GM18907 (cell line): ENCODE results near the gene ZNF181.
A peak's percentile ranks its signal among the peaks of the same experiment; 100 is the strongest.

Experiments
- ATAC-seq: cut with Tn5 transposase; IDR thresholded peaks from one replicate; pipeline ENCODE4 v1.9.1; 2021; ENCODE audit warnings: mild to moderate bottlenecking, moderate library complexity; ENCODE audit not compliant: unreplicated experiment

Gene ZNF181

GRCh38 chr19:34757441-34757840, 23.4 kb downstream of the ZNF181 start:
- ATAC-seq, result no peak

- no peak for ATAC-seq
Observed at GRCh38 chr19:34759218-34759917, 25.3 kb downstream of the ZNF181 start.

DNA sequence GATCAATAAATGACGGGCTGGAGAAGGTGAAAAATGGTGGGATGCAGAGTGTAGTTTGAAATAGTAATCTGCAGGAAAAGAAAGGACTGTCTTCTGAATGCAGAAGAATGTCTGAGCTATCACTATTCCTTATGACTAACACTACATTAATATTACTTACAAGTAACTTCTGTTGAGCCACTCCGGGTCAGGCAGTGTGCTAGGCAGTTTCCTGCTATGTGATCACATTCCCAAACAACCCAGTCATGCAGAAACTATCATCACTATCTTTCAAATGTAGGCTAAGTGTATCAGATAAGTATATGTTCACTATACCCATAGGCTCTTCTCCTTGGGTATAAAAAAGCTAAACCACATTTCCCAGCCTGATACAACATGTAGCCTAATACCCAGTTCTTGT, 32.3 kb downstream of the ZNF181 start:
- no peak for ATAC-seq

- no peak for ATAC-seq
Observed at GRCh38 chr19:34767951-34768350, 33.9 kb downstream of the ZNF181 start.

DNA sequence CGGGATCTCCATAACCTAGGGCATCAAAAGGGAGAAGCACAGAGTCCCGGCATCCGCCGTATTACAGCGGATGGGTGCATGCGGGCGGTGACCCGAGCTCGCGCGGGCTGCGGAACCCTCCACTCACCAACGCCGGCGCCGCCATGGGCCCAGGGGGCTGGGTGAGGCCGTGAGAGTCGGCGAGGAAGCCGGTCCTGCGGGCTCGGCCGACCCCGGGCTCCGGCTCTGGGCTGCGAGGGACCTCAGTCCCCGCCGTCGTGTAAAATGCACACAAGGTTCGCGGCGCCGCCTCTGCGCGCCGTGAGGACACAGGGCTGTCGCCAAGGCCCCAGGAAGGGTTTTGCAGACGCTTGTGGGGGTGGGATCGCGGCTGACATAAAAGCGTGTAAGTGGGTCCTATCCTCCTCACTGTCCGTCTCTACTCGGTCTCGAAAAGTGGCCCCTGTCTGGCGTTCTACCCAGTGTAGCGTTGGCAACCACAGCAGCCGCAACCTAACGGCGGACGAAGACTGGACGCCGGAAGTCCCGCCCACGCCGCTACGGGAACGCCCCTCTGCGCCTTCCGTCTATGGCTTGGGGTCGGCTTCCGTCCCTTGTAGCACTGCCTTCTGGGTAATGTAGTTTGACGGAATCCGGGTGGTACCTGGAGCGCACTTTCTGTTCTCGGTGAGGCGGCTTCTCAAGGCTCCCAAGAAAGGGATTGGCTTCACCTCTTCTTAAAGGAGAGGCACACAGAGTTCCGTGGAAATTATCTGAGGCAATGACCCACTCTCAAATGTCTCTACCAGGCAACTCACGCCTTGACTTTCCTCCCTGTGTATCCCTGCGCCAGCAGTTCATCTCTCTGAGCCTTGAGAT, 38.9 kb downstream of the ZNF181 start, which contains the start of gene ZNF599:
ZNF599 (minus strand) TSS at position 519 of the 858 bp plus-strand sequence; CDS start at position 145, 374 bp downstream.
- peak; percentile 96 for ATAC-seq

DNA sequence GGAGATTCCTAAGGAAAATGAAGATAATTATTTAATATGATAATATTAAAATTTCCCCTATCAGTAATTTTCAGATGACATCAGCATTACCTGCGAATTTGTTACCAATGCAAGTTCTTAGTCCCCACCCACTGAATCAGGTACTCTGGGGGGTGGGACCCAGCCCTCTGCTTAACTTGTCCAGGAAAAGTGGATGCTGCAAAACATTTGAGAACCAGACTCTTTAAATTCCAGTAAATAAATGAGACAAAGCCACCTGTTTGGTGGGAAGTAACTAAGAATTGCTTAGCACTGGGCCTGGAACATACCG, 39.5 kb downstream of the ZNF181 start:
- no peak for ATAC-seq

DNA sequence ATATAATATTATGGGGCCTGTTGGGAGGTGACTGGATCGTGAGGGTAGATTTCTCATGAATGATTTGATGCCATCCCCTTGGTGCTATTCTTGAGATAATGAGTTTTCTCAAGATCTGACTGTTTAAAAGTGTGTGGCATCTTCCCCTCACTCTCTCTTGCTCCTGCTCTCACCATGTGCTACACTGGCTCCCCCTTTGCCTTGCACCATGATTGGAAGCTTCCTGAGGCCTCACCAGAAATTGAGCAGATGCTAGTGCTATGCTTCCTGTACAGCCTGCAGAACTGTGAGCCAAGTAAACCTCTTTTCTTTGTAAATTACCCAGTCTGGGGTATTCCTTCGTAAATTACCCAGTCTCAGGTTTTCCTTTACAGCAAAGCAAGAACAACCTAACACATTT, 40.8 kb downstream of the ZNF181 start:
- ATAC-seq, result no peak

DNA sequence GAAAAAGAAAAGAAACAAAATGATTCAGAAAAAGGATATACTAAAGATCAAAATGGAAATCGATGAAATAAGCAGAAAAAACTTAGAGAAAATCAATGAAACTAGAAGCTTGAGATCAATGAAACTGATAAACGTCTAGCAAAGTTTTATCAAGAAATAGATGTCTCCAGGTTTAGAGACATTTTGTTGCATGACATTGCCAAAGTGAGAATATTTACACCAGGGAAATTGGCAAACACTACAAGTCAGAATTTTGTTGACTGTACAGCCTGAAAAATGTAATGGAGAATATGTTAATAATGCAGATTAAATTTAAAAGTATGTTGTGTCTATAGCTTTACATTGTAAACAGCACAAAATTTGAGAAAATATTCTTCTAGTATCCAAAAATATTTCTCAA, 44.3 kb downstream of the ZNF181 start:
- ATAC-seq, result no peak

DNA sequence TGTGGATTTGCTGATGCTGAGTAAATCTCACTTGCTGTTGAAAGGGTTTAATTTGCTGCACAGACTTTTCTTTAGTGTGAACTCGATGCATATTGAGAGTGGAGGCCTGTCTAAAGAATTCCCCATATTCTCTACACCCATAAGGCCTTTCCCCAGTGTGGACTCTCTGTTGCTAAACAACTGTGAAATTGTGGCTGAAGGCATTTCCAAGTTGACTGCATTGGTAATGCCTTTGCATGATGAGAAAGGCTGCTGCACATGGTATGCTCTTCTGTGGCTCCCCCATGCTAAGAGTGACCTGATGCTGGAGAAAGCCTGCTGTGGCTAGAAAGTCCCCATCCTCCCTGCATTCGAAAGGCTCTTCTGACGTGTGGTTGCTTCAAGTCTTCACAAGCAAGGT, 45.6 kb downstream of the ZNF181 start:
- ATAC-seq, result no peak

- ATAC-seq, result no peak
Observed at GRCh38 chr19:34786236-34786635, 52.2 kb downstream of the ZNF181 start.

GRCh38 chr19:34787059-34787824, 53.2 kb downstream of the ZNF181 start:
- ATAC-seq, result no peak

DNA sequence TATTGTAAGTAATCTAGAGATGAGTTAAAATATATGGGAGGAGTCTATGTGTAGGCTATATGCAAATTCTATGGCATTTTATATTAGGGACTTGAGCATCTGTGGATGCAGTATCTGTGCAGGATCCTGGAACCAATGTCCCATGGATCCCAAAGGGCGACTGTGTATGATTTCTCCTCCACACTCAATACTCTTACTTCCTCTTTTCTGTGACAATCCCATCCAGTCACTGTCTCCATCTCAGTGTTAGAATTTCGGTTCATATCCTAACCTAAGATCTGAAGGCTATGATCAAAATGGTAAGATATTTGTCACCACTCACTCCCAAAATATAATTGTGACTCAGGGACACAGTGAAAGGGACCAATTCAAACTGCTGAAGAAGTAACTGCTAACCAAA, 54.0 kb downstream of the ZNF181 start:
- ATAC-seq, result no peak

GRCh38 chr19:34793565-34793964, 59.5 kb downstream of the ZNF181 start:
- ATAC-seq, result no peak

DNA sequence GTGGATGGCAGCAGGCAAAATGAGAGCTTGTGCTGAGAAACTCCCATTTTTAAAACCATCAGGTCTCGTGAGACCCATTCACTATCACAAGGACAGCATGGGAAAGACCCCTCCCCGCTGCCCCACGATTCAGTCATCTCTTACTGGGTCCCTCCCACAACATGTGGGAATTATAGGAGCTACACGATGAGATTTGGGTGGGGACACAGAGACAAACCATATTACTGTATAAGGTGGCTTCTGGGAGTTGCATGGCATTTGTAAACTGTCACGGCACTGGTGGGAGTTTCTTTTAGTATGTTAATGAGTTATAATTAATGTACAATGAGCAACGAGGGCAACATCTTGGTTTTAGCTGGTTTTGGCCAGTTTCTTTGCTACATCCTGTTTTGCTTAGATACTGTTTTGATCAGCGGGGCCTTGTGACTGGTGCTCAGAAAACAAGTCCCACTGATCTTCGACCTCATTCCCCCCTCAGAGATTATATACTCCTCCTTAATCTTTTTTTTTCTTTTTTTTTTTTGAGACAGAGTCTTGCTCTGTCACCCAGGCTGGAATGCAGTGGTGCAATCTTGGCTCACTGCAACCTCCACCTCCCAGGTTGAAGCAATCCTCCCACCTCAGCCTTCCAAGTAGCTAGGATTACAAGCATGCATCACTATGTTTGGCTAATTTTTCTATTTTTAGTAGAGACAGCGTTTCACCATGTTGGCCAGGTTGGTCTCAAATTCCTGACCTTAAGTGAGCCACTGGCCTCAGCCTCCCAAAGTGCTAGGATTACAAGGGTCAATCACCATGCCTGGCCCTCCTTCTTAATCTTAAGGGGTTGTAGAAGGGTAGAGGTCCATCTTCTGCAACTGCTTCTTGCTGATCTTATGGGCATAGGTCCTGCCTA, 60.3 kb downstream of the ZNF181 start:
- no peak for ATAC-seq
